GM18498 (cell line): ENCODE measurements around the gene RALGPS2.

Experiments
- ATAC-seq: cut with Tn5 transposase; IDR thresholded peaks from one replicate; pipeline ENCODE4 v1.9.1; 2021; ENCODE audit warnings: mild to moderate bottlenecking, moderate library complexity; ENCODE audit not compliant: unreplicated experiment

RALGPS2 gene, protein sequence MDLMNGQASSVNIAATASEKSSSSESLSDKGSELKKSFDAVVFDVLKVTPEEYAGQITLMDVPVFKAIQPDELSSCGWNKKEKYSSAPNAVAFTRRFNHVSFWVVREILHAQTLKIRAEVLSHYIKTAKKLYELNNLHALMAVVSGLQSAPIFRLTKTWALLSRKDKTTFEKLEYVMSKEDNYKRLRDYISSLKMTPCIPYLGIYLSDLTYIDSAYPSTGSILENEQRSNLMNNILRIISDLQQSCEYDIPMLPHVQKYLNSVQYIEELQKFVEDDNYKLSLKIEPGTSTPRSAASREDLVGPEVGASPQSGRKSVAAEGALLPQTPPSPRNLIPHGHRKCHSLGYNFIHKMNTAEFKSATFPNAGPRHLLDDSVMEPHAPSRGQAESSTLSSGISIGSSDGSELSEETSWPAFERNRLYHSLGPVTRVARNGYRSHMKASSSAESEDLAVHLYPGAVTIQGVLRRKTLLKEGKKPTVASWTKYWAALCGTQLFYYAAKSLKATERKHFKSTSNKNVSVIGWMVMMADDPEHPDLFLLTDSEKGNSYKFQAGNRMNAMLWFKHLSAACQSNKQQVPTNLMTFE

DNA sequence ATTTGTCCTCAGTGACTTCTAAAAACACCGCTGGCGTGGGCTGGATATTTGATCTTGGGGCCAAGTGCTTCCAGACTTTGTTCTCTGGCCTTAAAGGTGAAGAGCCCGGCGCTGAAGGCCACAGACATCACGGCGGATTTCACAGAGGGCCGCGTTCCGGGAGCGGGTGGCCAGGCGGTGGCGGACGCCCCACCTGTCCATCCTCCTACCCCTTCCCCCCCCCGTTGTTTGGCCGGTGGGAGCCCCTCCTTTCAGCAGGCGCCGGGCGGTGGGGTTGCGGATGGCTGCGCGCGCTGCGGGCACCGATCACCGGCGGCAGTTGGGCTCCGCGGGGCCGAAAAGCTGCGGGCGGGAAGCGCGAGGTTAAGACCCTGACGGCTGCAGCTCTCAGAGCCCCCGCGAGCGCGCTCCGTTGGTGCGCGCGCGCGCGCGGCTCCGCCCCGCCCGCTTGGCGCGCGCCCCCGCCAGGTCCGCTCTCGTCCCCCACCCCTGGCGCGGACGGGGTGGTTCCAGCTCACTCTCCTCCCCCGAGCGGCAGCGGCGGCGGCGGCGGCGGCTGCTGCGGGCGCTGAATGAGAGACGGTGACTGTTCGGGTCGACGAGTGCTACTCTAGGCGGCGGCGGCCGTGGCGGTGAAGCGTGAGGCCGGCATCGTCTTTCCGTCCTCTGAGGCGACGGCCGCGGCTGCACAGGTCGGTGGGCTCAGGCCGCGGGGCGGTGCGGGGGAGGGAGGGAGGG is at the start of gene RALGPS2:
TSS of gene RALGPS2 (plus strand) at position 517 of the 738 bp plus-strand sequence. CDS start 51,521 bp downstream, outside the sequence.
- ATAC-seq = peak; percentile 75

DNA sequence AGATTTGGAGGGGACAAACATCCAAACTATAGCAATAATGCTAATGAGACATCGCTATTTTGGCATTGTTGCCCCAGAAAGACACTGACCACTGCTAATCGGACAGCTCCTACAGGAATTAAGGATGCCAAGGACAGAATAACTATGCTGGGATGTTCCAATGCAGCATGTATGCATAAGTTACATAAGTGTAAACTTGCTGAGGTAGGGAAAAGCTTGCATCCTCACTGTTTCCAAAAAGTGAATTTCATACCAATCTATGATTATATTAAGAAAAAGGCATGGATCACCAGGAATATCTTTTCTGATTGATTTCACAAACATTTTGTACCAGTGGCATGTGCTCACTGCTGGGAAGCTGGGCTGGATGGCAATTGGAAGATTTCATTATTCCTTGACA is 45.8 kb upstream of the RALGPS2 start:
- ATAC-seq = no peak

DNA sequence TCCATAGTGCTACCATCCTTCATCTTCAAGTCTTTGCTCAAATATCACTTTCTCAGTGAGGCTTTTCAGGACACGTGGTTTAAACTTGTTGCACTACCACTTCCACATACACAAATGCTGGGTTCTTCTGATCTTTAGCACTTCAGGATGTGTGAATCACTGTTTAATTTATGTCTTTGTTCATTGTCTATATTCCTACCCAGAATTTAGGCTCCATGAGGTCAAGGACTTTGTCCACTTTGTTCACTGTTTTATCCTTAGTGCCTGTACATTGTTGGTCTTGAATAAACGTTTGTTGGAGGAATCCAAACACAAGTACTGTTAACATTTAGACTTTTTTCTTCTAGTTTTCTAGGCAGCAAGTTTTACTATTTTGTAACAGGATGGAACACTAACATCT is 42.6 kb upstream of the RALGPS2 start:
- no peak for ATAC-seq

DNA sequence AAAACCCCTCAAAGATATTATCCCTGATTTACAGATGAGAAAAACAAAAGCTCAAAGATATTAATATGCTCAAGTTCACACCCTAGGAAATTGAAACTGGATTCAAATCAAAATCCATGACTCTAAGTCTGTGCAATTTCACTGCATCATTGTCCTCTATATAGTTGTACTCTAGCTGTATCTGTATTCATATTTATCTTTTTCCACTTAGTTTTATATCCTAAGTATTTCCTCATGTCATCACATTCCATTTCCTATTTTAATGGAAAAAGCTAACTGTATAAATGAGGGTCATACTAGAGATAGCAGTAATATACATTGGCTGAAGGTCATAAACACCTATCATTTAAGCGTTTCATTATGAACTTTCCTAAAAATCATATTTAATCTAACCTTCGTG is 42.2 kb upstream of the RALGPS2 start:
- no peak for ATAC-seq

DNA sequence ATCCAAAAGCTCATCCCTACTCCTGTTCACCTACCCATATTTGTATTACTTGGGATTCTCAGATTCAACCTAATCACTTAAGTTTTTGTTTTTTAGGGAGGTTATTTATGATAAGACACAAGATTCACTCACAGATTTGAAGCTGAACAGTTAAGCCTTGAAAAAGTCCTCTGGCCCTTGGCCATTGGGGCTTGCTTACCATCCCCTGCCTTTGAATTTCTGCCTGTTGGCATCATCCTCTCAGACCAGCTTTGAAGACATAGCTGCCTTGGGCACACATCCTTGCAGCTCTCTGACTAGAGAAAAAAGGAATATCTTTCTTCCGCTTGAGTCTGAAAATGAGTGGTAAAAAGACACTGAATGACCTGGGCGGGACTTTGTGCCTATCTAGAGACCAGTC is 41.8 kb upstream of the RALGPS2 start:
- no peak for ATAC-seq

DNA sequence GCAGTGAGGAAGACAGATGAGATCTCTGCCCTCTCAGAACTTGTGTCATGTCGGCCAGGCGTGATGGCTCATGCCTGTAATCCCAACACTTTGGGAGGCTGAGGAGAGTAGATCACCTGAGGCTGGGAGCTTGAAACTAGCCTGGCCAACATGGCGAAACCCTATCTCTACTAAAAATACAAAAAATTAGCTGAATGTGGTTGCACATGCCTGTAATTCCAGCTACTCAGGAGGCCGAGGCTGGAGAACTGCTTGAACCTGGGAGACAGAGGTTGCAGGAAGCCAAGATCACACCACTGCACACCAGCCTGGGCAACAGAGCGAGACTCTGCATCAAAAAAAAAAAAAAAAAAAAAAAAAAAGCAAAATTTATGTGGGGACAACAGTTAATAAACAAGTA is 40.9 kb upstream of the RALGPS2 start:
- ATAC-seq = peak; percentile 20

DNA sequence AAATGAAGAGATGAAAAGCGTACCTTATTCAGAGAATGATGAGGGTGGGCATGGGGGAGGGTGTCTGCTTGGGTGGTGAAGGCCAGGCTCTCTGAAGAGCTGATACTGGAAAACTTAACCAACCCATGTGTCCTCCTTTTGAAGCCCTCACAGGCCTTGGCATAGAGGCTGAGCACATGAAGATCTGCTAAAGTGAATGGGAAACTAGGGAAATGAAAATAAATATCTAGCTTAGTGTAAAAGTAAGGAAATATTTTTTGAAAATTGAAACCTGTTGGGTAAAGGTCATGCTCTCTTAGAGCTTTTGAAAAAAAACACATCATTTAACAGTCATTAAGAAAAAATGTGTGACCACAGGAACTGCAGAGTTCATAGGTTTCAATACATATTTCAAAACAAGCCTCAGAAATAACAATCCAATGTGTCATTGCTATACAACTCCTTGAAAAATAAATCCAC is 40.5 kb upstream of the RALGPS2 start:
- ATAC-seq = peak; percentile 77

DNA sequence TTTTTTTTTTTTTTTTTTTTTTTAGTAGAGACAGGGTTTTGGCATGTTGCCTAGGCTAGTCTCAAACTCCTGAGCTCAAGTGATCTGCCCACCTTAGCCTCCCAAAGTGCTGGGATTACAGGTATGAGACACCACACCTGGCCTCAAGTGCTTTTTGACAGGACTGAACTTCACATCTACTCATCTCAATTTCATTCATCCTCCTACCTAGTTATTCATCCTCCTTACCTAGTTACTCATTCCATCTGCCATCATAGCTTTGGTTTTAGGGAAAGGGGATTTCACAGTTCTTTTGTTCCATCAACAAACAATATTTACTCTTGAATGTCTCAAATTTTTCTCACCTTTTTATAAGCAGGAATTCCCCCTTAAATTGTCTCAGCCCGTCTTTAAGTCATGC is 38.6 kb upstream of the RALGPS2 start:
- ATAC-seq = no peak

DNA sequence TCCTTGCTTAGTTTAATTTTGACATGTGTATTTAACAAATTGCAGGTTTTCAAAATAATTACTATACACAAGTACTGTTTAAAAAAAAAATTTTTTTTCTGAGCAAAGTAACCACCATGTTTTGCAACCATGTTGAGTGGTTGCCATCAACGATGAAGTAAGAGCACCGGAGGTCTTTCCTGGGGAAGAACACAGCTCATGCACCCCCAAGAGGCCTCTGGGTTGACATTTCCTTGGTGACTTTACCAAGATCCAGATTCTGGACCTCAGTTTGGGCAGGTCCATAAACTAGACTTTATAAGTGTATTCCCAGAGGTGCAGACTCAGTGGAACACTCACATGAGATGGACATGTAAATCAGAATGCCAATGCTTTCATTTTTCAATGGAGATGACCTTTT is 36.8 kb upstream of the RALGPS2 start:
- no peak for ATAC-seq

DNA sequence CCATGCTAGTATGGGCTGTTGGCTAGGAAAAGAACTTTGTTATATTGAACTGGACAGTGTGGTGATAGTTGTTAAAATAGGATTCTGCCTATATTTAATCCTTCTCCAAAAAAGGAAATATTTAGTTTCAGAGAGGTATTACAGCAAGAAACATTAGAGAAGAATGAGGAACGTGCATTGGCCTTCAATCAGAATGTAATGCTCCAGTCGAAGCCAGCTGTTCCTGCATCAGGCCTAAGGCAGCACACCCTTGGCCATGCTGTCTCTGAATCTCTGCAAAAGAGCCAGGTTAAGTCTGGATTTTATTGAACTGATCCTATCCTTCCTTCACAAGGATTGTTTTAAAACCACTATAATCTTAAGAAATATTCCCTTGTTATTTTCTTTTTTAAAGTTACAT is 35.3 kb upstream of the RALGPS2 start:
- ATAC-seq = no peak

DNA sequence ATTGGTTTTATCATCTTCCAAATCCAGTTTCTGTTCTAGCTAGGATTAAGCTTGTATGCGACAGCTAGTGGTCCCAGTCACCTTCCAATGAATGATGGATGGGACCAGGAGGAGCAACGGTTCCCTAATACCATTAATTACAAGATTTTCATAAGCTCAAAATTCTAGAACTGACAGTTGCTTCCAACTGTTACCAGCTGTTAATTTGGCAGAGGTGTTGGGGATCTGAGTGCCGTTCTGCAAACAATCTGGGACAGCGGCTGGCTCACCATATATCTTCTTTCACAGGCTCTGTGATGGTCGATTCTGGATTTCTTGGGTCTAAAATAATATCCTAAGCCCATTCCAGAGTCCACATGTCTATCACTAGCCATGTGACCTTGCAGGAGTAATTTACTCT is 34.5 kb upstream of the RALGPS2 start:
- no peak for ATAC-seq

DNA sequence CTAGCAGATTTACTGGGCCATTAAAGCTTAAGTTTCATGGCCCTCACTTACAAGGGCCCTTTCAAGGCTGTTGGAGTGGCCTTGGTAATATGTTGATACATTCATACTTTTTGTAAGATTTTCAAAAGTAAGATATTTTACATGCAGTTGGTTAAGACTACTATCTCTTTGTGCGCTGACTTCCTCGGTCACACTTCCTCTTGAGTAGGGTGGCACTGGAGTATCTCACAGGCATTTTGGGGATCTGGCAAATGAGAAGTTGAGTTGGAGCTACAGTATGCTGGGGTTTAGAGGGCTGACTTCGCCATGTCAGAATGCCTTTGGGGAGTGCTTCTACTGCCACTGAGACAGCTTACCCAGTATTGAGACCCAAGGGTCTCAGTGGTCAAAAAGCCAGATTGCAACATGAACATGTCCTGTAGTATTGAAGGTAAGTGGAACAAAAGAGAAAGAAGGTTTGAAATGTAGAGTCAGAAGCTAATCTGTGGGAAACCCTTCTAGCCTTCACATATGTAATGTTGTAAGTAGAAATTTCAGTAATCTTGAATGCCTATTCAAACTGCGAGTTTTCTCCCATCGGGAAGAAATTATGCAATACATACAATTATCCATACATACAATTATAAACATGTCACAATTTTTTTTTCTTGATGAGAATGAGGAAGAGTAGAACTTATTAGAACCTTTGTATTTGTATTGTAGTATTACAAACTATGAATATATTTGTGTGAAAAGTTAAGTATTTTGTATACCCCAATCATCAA is 32.3 kb upstream of the RALGPS2 start:
- no peak for ATAC-seq

DNA sequence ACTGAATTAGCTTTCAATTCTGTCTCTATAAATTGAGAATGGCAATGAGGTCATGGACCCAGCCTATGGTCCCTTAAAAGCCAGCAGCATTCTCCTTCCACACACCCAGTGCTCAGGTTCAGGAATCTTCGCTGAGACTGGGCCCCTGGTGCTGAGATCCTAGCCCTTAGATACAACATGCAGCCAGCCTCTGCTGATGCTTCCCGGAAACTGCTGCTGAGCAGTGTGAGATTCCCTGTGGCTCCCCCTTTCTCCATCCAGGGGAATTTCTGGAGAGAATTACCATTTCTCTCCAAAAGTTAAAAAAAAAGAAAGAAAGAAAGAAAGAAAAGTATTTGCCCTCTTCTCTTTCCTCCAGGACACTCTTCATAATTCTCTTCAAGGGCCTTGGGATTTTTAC is 31.7 kb upstream of the RALGPS2 start:
- ATAC-seq = no peak

DNA sequence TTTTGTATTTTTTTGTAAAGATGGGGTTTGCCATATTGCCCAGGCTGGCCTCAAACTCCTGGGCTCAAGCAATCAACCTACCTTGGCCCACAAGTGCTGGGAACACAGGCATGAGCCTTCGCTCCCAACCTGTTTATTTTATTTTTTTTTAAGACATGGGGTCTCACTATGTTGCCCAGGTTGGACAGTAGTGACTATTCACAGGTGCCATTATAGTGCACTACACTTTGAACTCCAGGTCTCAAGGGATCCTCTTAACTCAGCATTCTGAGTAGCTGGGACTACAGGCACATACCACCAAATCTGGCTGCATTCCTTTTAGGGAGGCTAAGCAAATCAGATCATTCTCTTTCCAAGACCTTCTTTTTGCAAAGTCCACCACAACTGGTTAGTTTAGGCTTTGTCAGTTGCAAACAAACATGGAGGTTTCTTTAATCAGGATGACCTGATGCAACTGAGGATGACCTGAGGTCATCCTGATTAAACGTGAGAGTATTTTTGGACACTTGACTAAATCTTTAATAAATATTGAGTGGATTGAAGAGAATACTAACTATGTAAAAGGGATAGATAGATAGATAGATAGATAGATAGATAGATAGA is 30.0 kb upstream of the RALGPS2 start:
- ATAC-seq = no peak

DNA sequence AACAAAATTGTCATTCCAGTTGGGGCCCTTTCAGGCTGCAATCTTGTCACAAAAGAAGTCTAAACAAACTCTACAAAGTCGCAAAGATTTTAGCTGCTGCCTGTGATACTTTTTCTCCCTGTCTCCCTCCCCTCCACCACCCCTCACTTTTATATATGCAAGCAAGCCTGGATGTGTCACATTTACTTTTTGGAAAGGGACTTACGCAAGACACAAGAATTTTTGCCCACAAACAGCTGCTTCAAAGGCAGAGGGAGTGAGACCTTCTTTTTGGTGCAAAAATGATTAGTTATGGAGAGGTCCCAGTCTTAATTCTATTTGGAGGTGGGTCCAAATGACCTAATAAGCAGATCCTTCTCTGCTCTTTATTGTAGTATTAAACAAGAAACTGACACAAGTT is 22.9 kb upstream of the RALGPS2 start:
- no peak for ATAC-seq

DNA sequence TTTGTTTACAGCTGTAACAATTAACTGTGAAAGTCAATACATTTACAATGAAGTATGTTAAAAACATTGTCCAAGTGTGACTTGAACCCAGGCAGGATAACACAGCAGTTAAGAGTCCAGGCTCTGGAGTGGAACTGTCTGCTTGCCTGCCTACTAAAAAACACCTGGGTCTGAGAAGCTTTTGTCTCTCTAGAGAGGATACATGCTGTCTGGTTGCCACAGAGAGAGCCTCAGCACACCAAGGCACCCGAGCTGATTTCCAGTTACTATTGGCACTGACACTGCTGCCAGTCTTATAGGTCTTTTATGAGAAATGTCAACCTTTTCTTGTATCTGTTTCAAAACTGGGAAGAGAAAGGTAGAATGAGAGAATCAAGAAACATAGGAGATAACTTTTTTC is 20.2 kb upstream of the RALGPS2 start:
- ATAC-seq = no peak

DNA sequence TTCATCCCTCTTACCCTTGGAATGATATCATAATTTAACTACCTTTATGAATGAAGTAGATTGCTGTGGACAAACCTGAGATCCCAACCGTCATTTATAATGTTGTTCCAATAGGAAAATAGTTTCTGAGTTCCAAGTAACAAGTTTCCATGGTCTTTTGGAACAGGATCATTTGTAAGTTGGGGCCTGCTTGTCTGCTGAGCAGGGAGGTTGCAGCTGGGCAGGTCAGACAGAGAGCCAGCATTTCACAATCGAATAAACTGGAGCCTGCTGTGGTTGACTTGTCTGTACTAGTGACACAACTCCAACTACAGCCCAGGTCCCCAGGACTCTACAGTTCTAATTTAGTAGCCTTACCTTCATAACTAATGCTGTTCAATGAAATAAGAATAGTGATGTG is 18.6 kb upstream of the RALGPS2 start:
- ATAC-seq = no peak

DNA sequence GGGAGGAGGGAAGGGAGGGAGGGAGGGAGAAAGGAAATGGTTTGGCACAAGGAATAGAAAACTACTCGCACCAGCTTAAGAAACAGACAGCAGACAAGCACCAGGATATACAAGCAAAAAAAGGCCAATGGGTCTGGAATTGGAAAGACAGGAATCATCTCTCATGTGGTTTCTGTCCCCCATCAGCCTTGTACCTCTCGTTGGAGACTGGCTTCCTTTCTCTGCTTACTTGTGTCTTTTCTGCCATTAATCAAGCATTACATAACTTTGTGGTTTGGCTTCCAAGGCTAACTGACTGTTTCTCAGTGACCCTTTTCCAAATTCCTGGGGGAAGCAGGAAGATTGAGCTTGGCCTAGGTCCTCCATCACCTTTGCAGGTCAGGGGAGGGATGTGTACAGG is 11.8 kb upstream of the RALGPS2 start:
- no peak for ATAC-seq

DNA sequence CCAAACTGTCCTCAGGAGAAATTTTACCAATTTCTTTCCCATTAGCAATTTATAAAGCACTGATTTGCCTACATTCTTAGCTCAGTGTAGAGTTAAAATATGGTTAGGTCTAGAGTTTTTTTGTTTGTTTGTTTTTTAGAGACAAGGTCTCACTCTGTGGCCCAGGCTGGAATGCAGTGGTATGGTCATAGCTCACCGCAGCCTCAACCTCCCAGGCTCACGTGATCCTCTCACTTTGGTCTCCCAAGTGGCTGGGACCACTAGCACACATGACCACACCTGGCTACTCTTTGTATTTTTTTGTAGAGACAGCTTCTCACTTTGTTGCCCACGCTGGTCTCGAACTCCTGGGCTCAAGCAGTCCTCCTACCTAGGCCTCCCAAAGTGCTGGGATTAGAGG is 10.6 kb upstream of the RALGPS2 start:
- no peak for ATAC-seq

DNA sequence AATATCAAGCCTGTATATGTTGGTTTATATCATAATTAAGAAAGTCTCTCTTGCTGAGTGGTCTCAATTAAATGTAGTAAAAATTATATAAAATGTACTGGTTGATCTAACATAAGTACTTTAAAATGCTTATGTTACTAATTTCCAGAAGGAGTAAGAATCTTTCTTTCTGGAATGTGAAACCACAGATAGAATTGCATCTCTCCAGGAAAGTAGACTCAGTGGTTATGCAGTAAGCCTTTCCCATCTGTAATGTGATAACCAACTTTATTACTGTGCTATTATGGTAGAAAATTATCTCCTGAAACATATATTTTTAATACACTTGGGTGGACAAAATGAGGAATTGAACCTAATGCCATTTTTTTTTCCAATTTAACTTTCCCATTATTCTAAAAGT is 8.9 kb upstream of the RALGPS2 start:
- ATAC-seq = no peak

DNA sequence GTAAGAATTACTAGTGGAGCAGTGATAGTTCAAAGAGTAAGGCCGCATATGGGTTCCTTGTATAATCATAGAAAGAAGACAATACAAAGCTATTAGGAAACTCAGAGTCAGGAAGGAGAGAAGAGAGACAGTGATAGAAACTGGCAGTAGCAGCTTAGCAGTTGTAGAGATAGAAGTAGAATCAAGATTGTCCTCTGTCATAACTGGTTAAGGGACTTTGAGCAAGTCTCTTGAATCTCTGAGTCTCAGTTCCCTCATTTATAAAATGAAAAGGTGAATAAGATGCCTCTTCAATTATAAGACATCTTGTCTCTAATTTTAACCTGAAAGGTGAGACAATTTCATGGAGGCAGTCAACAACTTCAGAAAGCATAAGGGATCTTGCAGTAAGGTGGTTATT is 6.5 kb upstream of the RALGPS2 start:
- no peak for ATAC-seq
